GM21723 (cell line): Measurements from ENCODE around the gene STARD4.
A peak's percentile ranks its signal among the peaks of the same experiment; 100 is the strongest.

Source experiments
- ATAC-seq: cut with Tn5 transposase; IDR thresholded peaks from one replicate; pipeline ENCODE4 v1.9.1; 2021; ENCODE audit warnings: mild to moderate bottlenecking, moderate library complexity; ENCODE audit not compliant: unreplicated experiment

The STARD4 gene

DNA sequence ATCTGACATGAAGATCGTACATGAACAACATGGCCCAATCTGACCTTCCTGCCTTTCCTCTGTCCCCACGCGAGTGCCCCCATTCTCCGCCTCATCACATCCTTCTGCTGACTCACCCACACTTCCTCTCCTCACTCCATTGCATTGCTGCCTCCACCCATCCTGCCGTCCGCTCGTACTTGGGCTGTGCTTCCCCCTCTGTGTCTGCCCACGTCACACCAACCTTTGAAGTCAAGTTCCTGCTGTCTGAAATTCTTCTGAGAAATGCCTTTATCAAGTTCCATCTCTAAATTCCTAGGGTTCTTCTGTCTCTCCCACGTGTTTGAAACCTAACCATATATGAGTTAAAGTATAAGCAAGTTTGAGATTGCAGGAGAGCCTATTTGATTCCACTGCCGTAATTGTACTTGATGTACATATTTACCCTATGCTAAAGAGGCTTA lies 18.0 kb upstream of the STARD4 start:
- ATAC-seq, result peak; percentile 91

GRCh38 chr5:111528056-111528455 lies 15.7 kb upstream of the STARD4 start:
- ATAC-seq, result no peak

DNA sequence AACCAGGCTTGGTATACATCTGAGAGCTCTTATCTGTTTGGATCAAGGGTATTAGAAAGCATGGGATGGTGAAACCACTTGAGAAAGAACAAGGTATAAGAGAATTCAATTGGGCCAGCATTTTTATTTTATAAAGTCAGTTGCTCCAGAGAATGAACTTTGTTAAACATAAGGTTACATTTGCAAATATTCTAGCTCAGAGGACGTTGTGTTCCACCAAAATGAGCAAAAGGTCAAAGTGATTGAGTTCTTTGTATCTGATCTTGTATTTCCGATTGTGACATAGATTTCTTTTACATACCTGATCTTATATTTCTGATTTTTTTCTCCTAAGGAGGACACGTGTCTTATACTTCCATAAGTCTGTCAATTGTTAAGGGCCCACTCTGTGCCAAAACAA lies 8.6 kb upstream of the STARD4 start:
- ATAC-seq, result no peak

GRCh38 chr5:111518777-111519176 lies 6.4 kb upstream of the STARD4 start:
- no peak for ATAC-seq

DNA sequence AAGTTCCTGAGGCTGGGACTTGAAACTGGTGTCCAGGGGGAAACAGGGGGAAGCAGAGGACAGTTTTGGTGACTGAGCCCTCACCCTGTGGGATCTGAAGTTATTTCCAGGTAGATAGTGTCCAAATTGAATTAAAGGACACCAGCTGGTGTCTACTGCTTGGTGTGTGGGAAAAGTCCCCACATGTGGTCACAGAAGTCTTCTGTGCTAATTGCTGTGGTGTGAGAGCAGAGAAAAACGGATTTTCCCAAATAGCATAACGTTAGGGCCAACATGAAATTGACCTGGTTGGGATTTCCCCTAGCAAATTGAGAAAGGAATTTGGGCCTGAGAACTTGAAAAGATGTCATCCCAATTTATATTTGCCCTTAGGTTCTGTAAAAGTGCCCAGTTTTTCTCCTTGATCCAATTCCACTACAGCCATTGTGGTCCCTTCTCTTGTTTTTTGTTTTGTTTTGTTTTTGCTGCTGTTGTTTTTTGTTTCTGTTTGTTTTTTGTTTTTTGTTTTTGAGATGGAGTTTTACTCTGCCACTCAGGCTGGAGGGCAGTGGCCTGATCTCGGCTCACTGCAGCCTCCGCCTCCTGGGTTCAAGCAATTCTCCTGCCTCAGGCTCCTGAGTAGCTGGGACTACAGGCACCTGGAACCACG lies 5.6 kb upstream of the STARD4 start:
- ATAC-seq, result no peak

GRCh38 chr5:111514087-111514486 lies 1.8 kb upstream of the STARD4 start:
- no peak for ATAC-seq

DNA sequence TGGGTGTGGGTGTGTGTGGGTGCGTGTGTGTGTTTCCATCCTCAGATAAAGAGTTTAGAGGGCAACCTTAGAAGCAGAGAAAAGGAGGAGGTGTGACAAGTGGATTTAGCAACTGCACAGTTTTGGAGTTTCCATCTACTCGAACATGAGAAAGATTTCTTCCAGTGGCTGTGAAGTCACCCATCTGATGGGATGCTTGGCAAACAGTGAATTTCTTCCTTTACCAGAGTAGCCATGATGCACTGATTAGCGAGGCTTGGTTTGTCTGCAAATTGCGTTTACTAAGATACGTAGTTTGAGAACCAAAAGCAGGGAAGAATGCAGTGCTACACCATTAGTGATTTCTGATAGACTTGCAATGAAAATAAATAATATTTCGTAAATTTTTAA lies 791 bp upstream of the STARD4 start:
- ATAC-seq, result no peak

DNA sequence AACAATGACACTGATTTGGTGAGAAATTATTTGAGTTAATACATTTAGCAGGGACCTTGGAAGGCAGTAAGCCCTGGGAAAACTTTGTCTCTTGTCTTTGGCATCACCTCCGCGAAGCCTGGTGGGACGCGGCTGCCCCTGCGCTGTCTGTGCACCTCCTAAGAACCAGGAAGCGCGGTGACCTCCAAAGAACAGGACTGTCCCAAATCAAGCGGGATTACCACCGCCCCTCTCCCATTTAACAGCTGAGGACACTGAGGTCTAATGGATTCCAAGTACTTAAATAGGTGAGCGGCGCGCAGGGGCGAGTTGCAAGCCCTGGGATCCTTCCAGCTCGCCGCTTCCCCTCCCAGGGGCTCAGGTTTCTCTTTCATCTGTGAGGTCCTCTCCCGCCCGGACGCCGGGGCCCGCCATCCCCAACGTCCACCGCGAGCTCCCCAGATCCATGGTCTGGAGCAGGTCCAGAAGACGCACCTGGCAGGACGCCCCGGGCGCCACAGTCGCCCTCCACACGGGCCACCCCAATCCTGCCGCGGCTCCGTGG lies 432 bp downstream of the STARD4 start:
- ATAC-seq, result peak; percentile 33

DNA sequence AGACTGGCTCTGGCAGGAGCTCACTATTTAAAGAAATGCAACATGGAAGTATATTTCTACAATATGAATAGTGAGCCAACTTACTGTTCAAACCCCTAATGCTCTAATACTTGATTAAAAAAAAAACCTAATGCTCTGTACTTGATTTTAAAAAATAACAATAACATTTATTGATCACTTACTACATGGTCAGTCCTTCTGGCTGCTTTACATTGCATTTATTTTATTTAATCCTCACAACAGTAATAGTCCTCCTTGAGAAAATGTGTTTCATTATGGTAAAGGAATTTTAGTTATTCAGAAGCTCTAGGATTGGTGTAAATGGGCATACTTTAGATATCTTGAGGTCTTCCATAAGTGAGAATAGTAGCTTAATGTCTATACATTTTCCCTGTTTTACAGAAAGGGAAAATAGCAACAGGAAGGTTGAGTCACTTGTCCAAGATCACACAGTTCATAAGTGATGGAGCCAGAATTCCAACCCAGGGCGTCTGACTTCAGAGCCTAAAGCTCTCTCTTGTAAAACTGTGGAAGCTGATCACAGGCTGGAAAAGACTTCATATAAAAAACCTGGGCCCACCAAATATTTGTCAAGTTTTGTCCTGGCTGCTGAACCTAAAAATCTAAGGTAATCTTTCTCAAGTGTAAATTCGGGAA lies 1.0 kb downstream of the STARD4 start:
- no peak for ATAC-seq

DNA sequence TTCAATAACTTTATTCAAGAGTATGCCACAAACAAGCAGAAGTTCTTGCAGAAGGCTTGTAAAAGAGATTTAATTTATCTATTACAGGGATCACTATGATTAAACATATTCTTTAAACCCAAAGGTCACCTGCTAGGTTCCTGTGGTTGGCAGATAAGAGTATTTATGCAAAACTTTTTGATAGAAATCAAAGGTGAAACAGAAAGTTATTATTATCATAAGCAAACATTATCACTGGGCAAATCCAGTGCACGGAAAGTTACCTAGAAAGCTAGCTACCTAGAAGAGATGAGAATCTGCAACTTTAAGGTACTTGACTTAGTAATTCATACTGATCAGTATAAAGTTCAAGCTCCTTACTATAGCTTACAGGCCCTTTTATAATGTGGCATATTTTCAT lies 3.2 kb downstream of the STARD4 start:
- ATAC-seq, result no peak

DNA sequence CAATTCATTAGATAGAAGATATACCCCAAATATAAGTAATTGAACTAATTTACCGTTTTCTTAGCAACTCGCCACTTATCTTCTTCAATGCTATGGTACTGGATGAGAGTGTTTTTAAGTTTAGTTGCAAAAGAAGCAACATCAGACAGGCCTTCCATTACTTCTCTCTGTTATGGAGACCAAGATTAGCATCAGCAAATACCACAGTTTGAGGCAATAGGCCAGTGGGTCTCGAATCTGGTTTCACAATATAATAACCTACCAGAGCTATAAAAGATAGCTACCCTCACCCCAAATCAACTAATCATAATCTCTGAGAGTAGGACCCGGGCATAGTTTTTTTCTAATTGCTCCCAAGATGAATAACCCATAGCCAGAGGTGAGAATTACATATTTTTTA lies 5.1 kb downstream of the STARD4 start:
- no peak for ATAC-seq

DNA sequence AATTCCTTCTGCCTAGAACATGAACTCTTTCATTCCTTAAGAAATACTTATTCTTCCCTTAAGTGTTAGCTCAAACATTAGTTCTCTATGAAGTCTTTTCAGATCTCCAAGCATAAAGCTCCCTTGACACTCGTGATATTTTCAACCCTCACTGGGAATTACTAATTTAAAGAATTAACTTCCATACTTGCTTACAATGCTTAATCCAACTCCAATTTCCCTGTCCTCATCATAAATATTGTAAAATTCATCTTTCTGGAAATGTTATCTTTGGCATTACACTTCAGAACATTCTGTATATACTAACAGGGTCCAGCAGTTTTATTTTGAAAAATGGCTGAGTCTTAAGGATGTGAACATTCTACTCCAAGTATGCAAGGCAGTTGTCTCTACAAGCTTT lies 7.2 kb downstream of the STARD4 start:
- ATAC-seq, result no peak

DNA sequence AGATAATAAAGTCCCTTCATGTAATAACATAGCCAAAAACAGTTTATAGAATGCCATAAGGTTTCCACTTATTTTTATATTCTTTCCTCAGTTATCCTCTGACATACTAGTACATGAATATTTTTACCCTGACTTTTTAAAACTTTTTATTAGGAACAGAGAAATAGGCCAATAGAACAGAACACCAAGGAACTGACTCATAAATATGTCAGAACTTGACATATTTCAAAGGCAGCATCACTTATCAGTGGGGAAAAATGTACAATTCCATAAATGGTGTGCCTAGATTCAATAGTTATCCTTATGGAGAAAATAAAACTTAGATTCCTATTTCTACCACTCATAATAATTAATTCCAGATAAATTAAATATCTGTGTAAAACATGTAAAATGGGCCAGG lies 9.4 kb downstream of the STARD4 start:
- ATAC-seq, result no peak

- peak; percentile 44 for ATAC-seq
These were observed 14.0 kb downstream of the STARD4 start for GRCh38 chr5:111498346-111498745.

GRCh38 chr5:111495159-111495558 lies 17.2 kb downstream of the STARD4 start:
- no peak for ATAC-seq

DNA sequence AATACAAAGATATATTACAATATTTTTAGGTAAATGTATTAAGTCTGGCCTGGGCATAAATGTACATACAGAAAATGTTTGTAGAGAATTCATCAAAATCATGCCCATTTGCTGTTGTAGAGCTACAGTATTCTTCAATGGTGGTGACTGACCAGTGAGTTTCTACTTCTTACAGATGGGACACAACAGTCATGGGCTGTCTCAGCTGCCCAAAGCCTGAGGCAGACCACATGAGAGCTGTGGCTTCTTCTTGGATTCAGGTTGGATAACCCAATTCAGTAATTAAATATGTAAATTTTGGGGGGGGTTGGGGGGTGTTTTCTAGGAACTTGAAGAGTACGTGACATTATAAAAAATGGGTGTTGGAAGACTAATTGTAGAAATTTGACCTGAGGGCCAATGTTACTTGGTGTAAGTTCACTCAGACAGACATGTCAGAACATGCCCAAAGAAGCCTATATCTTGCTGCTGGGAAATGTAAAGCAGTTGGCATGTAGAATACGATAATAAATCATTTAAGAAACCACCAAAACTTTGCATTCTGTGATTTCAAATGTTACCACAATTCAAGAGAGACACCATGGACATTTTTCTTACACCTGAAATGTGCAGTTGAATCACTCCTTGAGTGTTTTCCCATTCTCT lies 17.9 kb downstream of the STARD4 start:
- ATAC-seq, result no peak

DNA sequence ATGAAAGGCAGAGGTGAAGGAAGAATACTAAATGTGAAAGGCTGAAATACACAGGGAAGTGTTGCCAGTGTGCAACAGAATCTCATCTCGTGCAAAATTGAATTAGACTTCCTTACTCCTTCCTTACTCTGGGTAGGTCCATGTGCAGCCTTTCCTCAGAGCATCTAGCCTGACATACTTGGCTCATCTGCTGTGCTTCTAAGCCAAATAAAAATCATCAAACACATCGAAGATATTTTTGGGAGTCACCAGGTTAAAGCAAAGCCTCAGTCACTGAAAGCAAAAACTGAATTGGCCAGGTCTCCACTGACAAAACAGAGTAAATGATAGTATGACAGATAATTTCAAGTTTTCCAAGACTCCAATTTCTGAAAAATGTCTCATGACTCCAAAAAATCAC lies 19.3 kb downstream of the STARD4 start:
- ATAC-seq, result no peak

- no peak for ATAC-seq
These were observed 24.0 kb downstream of the STARD4 start for GRCh38 chr5:111488353-111488752.

DNA sequence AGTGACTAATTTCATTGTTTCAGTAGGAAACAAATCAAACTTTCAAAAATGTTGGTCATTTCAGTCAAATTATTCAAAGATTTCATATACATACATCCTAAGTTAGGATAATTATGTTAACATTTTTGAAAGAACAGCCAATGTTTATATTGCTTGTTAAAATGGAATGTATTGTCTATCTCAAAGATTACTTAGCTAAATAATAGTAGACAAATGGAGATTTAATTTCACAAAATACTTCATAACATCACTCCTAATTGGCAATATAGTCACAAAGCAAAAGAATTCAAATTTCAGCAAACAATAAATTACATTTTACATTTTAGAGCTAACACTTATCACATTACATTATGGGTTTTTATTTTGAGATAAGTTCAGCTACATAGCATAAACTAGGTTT lies 25.4 kb downstream of the STARD4 start:
- no peak for ATAC-seq

DNA sequence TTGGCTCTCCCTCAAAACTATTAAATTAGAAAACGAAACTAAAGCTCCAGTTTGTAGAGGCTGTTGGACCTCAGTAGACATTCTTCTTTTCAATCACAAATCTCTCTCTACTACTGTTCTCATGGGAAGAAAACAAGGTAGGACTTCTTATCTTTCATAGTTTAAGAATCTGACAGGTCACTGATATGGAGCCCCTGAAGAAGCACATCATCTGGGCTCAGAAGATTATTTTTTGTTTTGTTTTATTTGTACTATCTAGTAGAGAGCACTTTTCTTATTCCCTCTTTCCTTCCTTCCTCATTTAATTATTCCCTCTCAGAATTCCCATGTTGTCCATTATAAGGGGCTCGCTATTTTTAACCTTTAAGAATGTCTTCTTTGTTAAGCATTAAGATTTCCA lies 26.3 kb downstream of the STARD4 start:
- no peak for ATAC-seq

- ATAC-seq, result no peak
These were observed 32.0 kb downstream of the STARD4 start for GRCh38 chr5:111480346-111480745.

- ATAC-seq, result no peak
These were observed 33.4 kb downstream of the STARD4 start for GRCh38 chr5:111478898-111479297.
